ENCODE measurements around the gene RNF180.

RNF180 gene

GRCh38 chr5:64210866-64211265 is 45.2 kb downstream of the RNF180 start:
- TF ChIP-seq TAF1 (IDR thresholded peaks at IDR 0.05; ENCODE audit: borderline replicate concordance, insufficient read depth, low read length): no peak
- no peak for TF ChIP-seq FOXP2 (optimal IDR thresholded peaks at IDR 0.05; ENCODE audit: borderline replicate concordance, extremely low read depth, extremely low read length, insufficient read depth)
- TF ChIP-seq, protein P1, sequence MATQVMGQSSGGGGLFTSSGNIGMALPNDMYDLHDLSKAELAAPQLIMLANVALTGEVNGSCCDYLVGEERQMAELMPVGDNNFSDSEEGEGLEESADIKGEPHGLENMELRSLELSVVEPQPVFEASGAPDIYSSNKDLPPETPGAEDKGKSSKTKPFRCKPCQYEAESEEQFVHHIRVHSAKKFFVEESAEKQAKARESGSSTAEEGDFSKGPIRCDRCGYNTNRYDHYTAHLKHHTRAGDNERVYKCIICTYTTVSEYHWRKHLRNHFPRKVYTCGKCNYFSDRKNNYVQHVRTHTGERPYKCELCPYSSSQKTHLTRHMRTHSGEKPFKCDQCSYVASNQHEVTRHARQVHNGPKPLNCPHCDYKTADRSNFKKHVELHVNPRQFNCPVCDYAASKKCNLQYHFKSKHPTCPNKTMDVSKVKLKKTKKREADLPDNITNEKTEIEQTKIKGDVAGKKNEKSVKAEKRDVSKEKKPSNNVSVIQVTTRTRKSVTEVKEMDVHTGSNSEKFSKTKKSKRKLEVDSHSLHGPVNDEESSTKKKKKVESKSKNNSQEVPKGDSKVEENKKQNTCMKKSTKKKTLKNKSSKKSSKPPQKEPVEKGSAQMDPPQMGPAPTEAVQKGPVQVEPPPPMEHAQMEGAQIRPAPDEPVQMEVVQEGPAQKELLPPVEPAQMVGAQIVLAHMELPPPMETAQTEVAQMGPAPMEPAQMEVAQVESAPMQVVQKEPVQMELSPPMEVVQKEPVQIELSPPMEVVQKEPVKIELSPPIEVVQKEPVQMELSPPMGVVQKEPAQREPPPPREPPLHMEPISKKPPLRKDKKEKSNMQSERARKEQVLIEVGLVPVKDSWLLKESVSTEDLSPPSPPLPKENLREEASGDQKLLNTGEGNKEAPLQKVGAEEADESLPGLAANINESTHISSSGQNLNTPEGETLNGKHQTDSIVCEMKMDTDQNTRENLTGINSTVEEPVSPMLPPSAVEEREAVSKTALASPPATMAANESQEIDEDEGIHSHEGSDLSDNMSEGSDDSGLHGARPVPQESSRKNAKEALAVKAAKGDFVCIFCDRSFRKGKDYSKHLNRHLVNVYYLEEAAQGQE (IDR thresholded peaks at IDR 0.05; ENCODE audit: insufficient read depth in 1 of 2, low read depth in 2 of 2, low read length in 2 of 2): no peak
- TF ChIP-seq SIN3A (IDR thresholded peaks at IDR 0.05; ENCODE audit: borderline replicate concordance, insufficient read depth, low read length): no peak
- TF ChIP-seq POLR2AphosphoS5 (IDR thresholded peaks at IDR 0.05; ENCODE audit: low read depth, low read length): no peak

DNA sequence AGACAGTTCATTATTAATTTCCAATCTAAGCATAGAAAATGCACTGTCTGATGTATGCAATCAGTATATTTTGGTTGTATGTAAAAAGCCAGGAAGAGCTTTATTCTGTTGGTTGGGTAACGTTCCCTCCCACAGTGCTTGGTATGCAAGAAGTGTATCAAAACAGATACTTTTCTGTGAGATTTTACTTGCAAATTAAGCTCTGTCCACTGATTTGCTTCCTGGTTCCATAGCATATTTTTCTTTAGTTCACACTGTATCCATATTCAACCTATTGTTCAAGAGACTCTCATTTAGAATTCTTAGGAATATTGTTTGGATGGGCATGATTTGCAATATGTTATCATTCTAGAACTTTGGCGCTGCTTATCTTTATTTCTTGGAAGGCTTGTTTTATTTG is 47.4 kb downstream of the RNF180 start:
- TF ChIP-seq, protein P1 (IDR thresholded peaks at IDR 0.05; ENCODE audit: insufficient read depth in 1 of 2, low read depth in 2 of 2, low read length in 2 of 2): no peak
- TF ChIP-seq POLR2AphosphoS5 (IDR thresholded peaks at IDR 0.05; ENCODE audit: low read depth, low read length): no peak
- no peak for TF ChIP-seq TAF1 (IDR thresholded peaks at IDR 0.05; ENCODE audit: borderline replicate concordance, insufficient read depth, low read length)
- TF ChIP-seq FOXP2 (optimal IDR thresholded peaks at IDR 0.05; ENCODE audit: borderline replicate concordance, extremely low read depth, extremely low read length, insufficient read depth): no peak
- no peak for TF ChIP-seq SIN3A (IDR thresholded peaks at IDR 0.05; ENCODE audit: borderline replicate concordance, insufficient read depth, low read length)

DNA sequence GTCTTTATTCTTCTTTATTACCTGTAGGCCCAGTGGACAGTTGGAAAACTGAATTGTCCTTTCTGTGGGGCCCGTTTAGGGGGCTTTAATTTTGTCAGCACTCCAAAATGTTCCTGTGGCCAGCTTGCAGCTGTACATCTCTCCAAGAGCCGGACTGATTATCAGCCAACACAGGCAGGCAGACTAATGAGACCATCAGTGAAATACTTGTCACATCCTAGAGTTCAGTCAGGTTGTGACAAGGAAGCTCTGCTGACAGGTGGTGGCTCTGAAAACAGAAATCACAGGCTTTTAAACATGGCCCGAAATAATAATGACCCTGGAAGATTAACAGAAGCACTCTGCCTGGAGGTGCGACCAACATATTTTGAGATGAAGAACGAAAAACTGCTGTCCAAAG is 47.9 kb downstream of the RNF180 start:
- TF ChIP-seq FOXP2 (optimal IDR thresholded peaks at IDR 0.05; ENCODE audit: borderline replicate concordance, extremely low read depth, extremely low read length, insufficient read depth): no peak
- TF ChIP-seq SIN3A (IDR thresholded peaks at IDR 0.05; ENCODE audit: borderline replicate concordance, insufficient read depth, low read length): no peak

DNA sequence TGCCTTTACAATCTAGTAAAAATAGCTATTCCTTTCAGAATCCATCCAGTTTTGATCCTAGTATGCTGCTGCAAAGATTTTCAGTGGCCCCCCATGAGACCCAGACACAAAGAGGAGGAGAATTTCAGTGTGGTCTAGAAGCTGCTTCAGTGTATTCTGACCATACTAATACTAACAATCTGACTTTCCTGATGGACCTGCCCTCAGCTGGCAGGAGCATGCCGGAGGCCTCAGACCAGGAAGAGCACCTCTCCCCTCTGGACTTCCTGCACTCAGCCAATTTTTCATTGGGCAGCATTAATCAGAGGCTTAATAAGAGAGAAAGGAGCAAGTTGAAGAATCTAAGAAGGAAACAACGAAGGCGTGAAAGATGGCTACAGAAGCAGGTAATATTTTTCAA is 48.5 kb downstream of the RNF180 start:
- TF ChIP-seq TAF1 (IDR thresholded peaks at IDR 0.05; ENCODE audit: borderline replicate concordance, insufficient read depth, low read length): no peak
- TF ChIP-seq, protein P1 (IDR thresholded peaks at IDR 0.05; ENCODE audit: insufficient read depth in 1 of 2, low read depth in 2 of 2, low read length in 2 of 2): no peak
- no peak for TF ChIP-seq POLR2AphosphoS5 (IDR thresholded peaks at IDR 0.05; ENCODE audit: low read depth, low read length)
- no peak for TF ChIP-seq FOXP2 (optimal IDR thresholded peaks at IDR 0.05; ENCODE audit: borderline replicate concordance, extremely low read depth, extremely low read length, insufficient read depth)
- no peak for TF ChIP-seq SIN3A (IDR thresholded peaks at IDR 0.05; ENCODE audit: borderline replicate concordance, insufficient read depth, low read length)

DNA sequence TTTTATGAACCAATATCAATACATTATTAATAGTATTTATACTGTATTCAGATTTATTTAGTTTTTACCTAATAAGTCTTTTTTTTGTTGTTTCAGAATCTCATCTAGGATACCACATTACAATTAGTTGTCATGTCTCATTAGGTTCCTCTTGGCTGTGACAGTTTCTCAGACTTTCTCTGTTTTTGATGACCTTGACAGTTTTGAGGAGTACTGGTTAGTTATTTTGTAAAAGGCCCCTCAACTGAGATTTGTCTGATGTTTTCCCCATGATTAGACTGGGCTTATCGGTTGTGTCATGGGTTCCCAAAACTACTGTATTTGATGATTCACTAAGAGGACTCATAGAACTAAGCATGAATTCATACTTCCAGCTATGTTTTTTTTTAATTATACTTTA is 56.3 kb downstream of the RNF180 start:
- TF ChIP-seq, protein P1 (IDR thresholded peaks at IDR 0.05; ENCODE audit: insufficient read depth in 1 of 2, low read depth in 2 of 2, low read length in 2 of 2): no peak
- no peak for TF ChIP-seq SIN3A (IDR thresholded peaks at IDR 0.05; ENCODE audit: borderline replicate concordance, insufficient read depth, low read length)
- TF ChIP-seq FOXP2 (optimal IDR thresholded peaks at IDR 0.05; ENCODE audit: borderline replicate concordance, extremely low read depth, extremely low read length, insufficient read depth): no peak
- no peak for TF ChIP-seq TAF1 (IDR thresholded peaks at IDR 0.05; ENCODE audit: borderline replicate concordance, insufficient read depth, low read length)
- TF ChIP-seq POLR2AphosphoS5 (IDR thresholded peaks at IDR 0.05; ENCODE audit: low read depth, low read length): no peak
